Body of pancreas (tissue), 4 donors: ENCODE measurements around the gene PDS5A. TPM values are rescaled to one million over a fixed set of nuclear protein-coding genes. Genes with fewer than 3 reads are reported as not detected.
A peak's percentile ranks its signal among the peaks of the same experiment; 100 is the strongest.
"Not testable (repeated sequence)": the region's sequence is repeated elsewhere in the genome, so short reads cannot be mapped to it uniquely, and the experiment has no call there.

Experiments
- ATAC-seq: fragments of 150-250 bp; one replicate; pipeline ENCODE4 v1.9.1; 2016
- DNase-seq, 4 donors: peaks; one replicate each; pipeline ENCODE4 v3.0.0-alpha.2; 2019
- H3K27ac ChIP-seq, 4 donors: fragments of 200-600 bp; sonication (generic); 1 replicate in 3 of 4; 2 replicates in 1 of 4; pipeline versions ENCODE4 v1.5.1 to v1.6.1; 2016 to 2019; ENCODE audit warnings: mild to moderate bottlenecking in 1 of 4, mixed read lengths in 1 of 4, moderate library complexity in 1 of 4
- H3K27me3 ChIP-seq, 2 donors: fragments of 200-600 bp; sonication (generic); one replicate each; pipeline ENCODE4 v1.6.0; 2016; ENCODE audit warnings: mild to moderate bottlenecking in 1 of 2
- H3K36me3 ChIP-seq, 2 donors: fragments of 200-600 bp; sonication (generic); replicated peaks in 1 of 2; 2 replicates each; pipeline ENCODE4 v1.5.1; 2016; ENCODE audit warnings: low read depth in 2 of 2; ENCODE audit not compliant: insufficient read depth in 1 of 2
- H3K4me1 ChIP-seq: fragments of 200-600 bp; sonication (generic); one replicate; pipeline ENCODE4 v1.6.0; 2016
- H3K4me3 ChIP-seq, 2 donors: fragments of 200-600 bp; sonication (generic); 1 replicate in 1 of 2; 2 replicates in 1 of 2; pipeline ENCODE4 v1.5.1; 2016 to 2019
- H3K9me3 ChIP-seq, 3 donors: fragments of 200-600 bp; sonication (generic); 1 replicate in 2 of 3; 2 replicates in 1 of 3; pipeline ENCODE4 v1.5.1; 2016
- CTCF ChIP-seq, 7 experiments: fragments of 450-650 bp in 4 of 7; fragments of 200-600 bp in 3 of 7; sonication (generic) in 3 of 7; IDR thresholded peaks; one replicate each; pipeline ENCODE4 v1.5.1; 2016 to 2019; ENCODE audit warnings: antibody characterized with exemption in 7 of 7
- POLR2A ChIP-seq, 3 donors: fragments of 450-650 bp; IDR thresholded peaks; one replicate each; pipeline ENCODE4 v1.6.1; 2016; ENCODE audit warnings: antibody characterized with exemption in 3 of 3, mild to moderate bottlenecking in 2 of 3
- WGBS, 2 donors: methylation state at CpG; one replicate each; pipeline ENCODE4 v1.1.5; 2017; 5-methylcytosine and 5-hydroxymethylcytosine counted together
- intact Hi-C: fragments of 100-400 bp; cut with DNase I; formaldehyde crosslinking; loops from one replicate; pipeline ENCODE4 v1.15.1; 2023
- total RNA-seq, 2 donors: library from RNA; depleted of rRNA; stranded (reverse); fragments of >200 nt; gene quantifications; one replicate each; pipeline ENCODE4 v1.1.0, GENCODE V29; 2016

The PDS5A gene
- total RNA-seq, 2 donors from 2014 or later: 44.9 to 50.8 TPM

GRCh38 chr4:40003986-40004385 is 26.3 kb upstream of the PDS5A start:
- H3K27me3 ChIP-seq: no peaks in the 10 kb centered on the region
- H3K4me3 ChIP-seq: no peak overlapping the region
- intact Hi-C loops: no loop called here
- TF ChIP-seq POLR2A (IDR thresholded peaks at IDR 0.05) (no peak), CTCF (IDR thresholded peaks at IDR 0.05) (no peak)
- H3K27ac ChIP-seq: no peak overlapping the region
- DNase-seq (peak in 1 of 4 donors; percentile 31), ATAC-seq (no peak)
- peaks cover 3% of the 10 kb centered on the region for H3K4me1 ChIP-seq
- H3K36me3 ChIP-seq: no peaks in the 10 kb centered on the region
- H3K9me3 ChIP-seq: no peaks in the 10 kb centered on the region
- WGBS, 2 donors: 61 to 87% methylated on average over 1 of the region's 1 CpG

GRCh38 chr4:40000711-40001110 is 23.0 kb upstream of the PDS5A start:
- no peak for ATAC-seq

GRCh38 chr4:39998659-39999345 is 21.1 kb upstream of the PDS5A start:
- H3K27me3 ChIP-seq: no peaks in the 10 kb centered on the region
- H3K9me3 ChIP-seq: no peaks in the 10 kb centered on the region
- H3K36me3 ChIP-seq: no peaks in the 10 kb centered on the region
- no peak for DNase-seq
- peak; percentile 79 for ATAC-seq
- no peak overlapping the region for H3K4me3 ChIP-seq
- intact Hi-C loops: no loop called here
- H3K27ac ChIP-seq: peak overlapping the region in 1 of 4 donors; percentile 36
- 58 to 67% methylated on average over 8 of the region's 8 CpGs for WGBS, 2 donors
- H3K4me1 ChIP-seq: peaks cover 7% of the 10 kb centered on the region
- no peak for TF ChIP-seq CTCF (IDR thresholded peaks at IDR 0.05)
- no peak for TF ChIP-seq POLR2A (IDR thresholded peaks at IDR 0.05)

More at GRCh38 chr4:40000711-40001110, 23.0 kb upstream of the PDS5A start:
- no peak for TF ChIP-seq POLR2A (IDR thresholded peaks at IDR 0.05)
- no peak for TF ChIP-seq CTCF (IDR thresholded peaks at IDR 0.05)
- Histone ChIP-seq H3K4me3 (no peak overlapping the region), H3K9me3 (no peaks in the 10 kb centered on the region), H3K27ac (no peak overlapping the region), H3K27me3 (no peaks in the 10 kb centered on the region), H3K4me1 (peaks cover 7% of the 10 kb centered on the region), H3K36me3 (no peaks in the 10 kb centered on the region)
- 73 to 86% methylated on average over 6 of the region's 6 CpGs for WGBS, 2 donors
- no peak for DNase-seq
- intact Hi-C loops: no loop called here

GRCh38 chr4:39996811-39997210 is 19.1 kb upstream of the PDS5A start:
- DNase-seq (no peak), ATAC-seq (no peak)
- TF ChIP-seq CTCF (IDR thresholded peaks at IDR 0.05) (no peak), POLR2A (IDR thresholded peaks at IDR 0.05) (no peak)
- Histone ChIP-seq H3K36me3 (no peaks in the 10 kb centered on the region), H3K4me1 (peaks cover 9% of the 10 kb centered on the region), H3K9me3 (no peaks in the 10 kb centered on the region), H3K27ac (no peak overlapping the region), H3K4me3 (no peak overlapping the region), H3K27me3 (no peaks in the 10 kb centered on the region)
- WGBS, 2 donors: 87 to 89% methylated on average over 8 of the region's 8 CpGs
- intact Hi-C loops: no loop called here

GRCh38 chr4:39994406-39994805 is 16.7 kb upstream of the PDS5A start:
- Histone ChIP-seq H3K27ac (no peak overlapping the region), H3K36me3 (no peaks in the 10 kb centered on the region), H3K4me1 (peaks cover 28% of the 10 kb centered on the region), H3K4me3 (no peak overlapping the region), H3K27me3 (no peaks in the 10 kb centered on the region), H3K9me3 (no peaks in the 10 kb centered on the region)
- no peak for DNase-seq
- TF ChIP-seq POLR2A (IDR thresholded peaks at IDR 0.05): no peak
- TF ChIP-seq CTCF (IDR thresholded peaks at IDR 0.05): no peak
- intact Hi-C loops: no loop called here
- 40 to 58% methylated on average over 1 of the region's 1 CpG for WGBS, 2 donors
- no peak for ATAC-seq

- H3K4me3 ChIP-seq, H3K36me3 ChIP-seq, DNase-seq, H3K27ac ChIP-seq, H3K27me3 ChIP-seq, ATAC-seq, intact Hi-C loops, H3K9me3 ChIP-seq: not testable (repeated sequence)
- 90 to 91% methylated on average over 4 of the region's 4 CpGs for WGBS, 2 donors
- peaks cover 22% of the 10 kb centered on the region for H3K4me1 ChIP-seq
These were observed 11.7 kb upstream of the PDS5A start for GRCh38 chr4:39989381-39989780.
